Activated CD8-positive, alpha-beta memory T cell treated with anti-CD3 and anti-CD28 coated beads for 36 hours (primary cell): ENCODE measurements around the gene GNL1. TPM values are rescaled to one million over a fixed set of nuclear protein-coding genes. Genes with fewer than 3 reads are reported as not detected.

Experiments
- CTCF ChIA-PET: fragments of 350-600 bp; sonication (Branson Sonifier 250); formaldehyde crosslinking; loops from one replicate; lab custom pipeline; 2021; ENCODE audit warnings: antibody characterized with exemption; lab: Charles Lee
- POLR2A ChIA-PET: fragments of 350-600 bp; sonication (Branson Sonifier 250); formaldehyde crosslinking; loops from one replicate; lab custom pipeline; 2021; ENCODE audit warnings: antibody characterized with exemption; lab: Charles Lee
- total RNA-seq, 2 experiments: library from RNA; stranded (reverse); gene quantifications; one replicate each; pipeline ENCODE4 v1.2.3, GENCODE V29; 2021

GNL1 gene
- total RNA-seq, 2 experiments from 2014 or later: 112 to 119 TPM

DNA sequence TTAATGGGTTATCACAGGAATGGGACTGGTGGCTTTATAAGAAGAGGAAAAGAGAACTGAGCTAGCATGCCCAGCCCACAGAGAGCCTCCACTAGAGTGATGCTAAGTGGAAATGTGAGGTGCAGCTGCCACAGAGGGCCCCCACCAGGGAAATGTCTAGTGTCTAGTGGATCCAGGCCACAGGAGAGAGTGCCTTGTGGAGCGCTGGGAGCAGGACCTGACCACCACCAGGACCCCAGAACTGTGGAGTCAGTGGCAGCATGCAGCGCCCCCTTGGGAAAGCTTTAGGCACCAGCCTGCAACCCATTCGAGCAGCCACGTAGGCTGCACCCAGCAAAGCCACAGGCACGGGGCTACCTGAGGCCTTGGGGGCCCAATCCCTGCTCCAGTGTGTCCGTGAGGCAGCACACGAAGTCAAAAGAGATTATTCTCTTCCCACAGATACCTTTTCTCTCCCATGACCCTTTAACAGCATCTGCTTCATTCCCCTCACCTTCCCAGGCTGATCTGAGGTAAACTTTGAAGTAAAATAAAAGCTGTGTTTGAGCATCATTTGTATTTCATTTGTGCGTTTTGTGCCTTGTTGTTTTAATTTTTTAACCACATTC lies 62.5 kb downstream of the GNL1 start:
- CTCF ChIA-PET: interaction anchor here (0.5 to 7.9 kb wide), 11 partner anchors 10 to 120 kb away, joined by 3 to 81 read pairs (median 4); partner anchors contain the start of gene GNL1
- POLR2A ChIA-PET: interaction anchor here (0.6 to 2.1 kb wide), 8 partner anchors 9 to 63 kb away, joined by 3 to 11 read pairs (median 4); partner anchors contain the start of genes GNL1 and PRR3

DNA sequence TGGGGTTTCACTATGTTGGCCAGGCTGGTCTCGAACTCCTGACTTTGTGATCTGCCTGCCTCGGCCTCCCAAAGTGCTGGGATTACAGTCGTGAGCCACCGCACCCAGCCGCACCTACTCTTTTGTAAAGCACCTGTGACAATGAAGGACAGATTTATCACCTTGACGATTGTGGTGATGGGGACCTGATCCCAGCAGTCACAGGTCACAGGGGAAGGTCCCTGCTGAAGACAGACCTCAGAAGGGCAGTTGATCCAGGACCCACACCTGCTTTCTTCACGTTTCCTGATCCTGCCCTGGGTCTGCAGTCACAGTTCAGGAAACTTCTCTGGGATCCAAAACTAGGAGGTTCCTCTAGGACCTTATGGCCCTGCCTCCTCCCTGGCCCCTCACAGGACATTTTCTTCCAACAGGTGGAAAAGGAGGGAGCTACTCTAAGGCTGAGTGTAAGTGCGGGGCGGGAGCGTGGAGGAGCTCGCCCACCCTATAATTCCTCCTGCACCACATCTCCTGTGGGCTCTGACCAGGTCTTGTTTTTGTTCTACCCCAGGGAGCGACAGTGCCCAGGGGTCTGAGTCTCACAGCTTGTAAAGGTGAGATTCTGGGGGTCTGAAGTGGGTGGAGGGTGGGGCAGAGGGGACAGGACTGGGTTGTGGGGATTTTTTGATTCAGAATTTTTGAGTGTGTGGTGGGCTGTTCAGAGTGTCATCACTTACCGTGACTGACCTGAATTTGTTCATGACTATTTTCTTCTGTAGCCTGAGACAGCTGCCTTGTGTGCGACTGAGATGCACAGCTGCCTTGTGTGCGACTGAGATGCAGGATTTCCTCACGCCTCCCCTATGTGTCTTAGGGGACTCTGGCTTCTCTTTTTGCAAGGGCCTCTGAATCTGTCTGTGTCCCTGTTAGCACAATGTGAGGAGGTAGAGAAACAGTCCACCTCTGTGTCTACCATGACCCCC lies 64.0 kb downstream of the GNL1 start:
- ChIA-PET POLR2A (interaction anchor here (0.6 to 2.1 kb wide), 6 partner anchors 18 to 123 kb away, joined by 3 to 8 read pairs (median 4); partner anchors contain the start of genes GNL1 and PRR3), CTCF (interaction anchor here (0.6 to 7.9 kb wide), 7 partner anchors 8 to 49 kb away, joined by 3 to 81 read pairs (median 4); no protein-coding TSS in a partner anchor)

Other genes with a start within 250 kb of the GNL1 start
- gene TRIM39, start 229.6 kb downstream of the GNL1 start, total RNA-seq: 10 to 100 TPM; 18.6 to 20.6 TPM
- gene RPP21, start 211.3 kb downstream of the GNL1 start, total RNA-seq: 10 to 100 TPM; 38.2 to 42.3 TPM
- gene HLA-E, start 67.0 kb downstream of the GNL1 start, total RNA-seq: 100 to 1,000 TPM; 349 to 357 TPM
- gene PRR3, start 806 bp upstream of the GNL1 start, total RNA-seq: 10 to 100 TPM; 28.5 to 30.5 TPM
- gene ABCF1, start 15.0 kb upstream of the GNL1 start, total RNA-seq: 100 to 1,000 TPM; 128 to 132 TPM
- gene PPP1R10, start 60.8 kb upstream of the GNL1 start, total RNA-seq: 10 to 100 TPM; 92.9 to 98.7 TPM
- gene MRPS18B, start 61.4 kb upstream of the GNL1 start, total RNA-seq: 100 to 1,000 TPM; 105 to 106 TPM
- 1 to 10 TPM; 9.7 to 9.8 TPM for gene ATAT1, start 70.4 kb upstream of the GNL1 start, total RNA-seq
- 10 to 100 TPM; 28.1 to 32.4 TPM for gene C6orf136, start 90.6 kb upstream of the GNL1 start, total RNA-seq
- gene DHX16, start 116.5 kb upstream of the GNL1 start, total RNA-seq: 10 to 100 TPM; 44.0 to 46.8 TPM
- gene PPP1R18, start 130.2 kb upstream of the GNL1 start, total RNA-seq: 100 to 1,000 TPM; 146 to 149 TPM
- gene NRM, start 134.5 kb upstream of the GNL1 start, total RNA-seq: 10 to 100 TPM; 26.9 to 27.1 TPM
- gene MDC1, start 160.8 kb upstream of the GNL1 start, total RNA-seq: 10 to 100 TPM; 66.4 to 70.2 TPM
- gene TUBB, start 163.9 kb upstream of the GNL1 start, total RNA-seq: 1,000 to 10,000 TPM; 1,549 to 1,571 TPM
- 100 to 1,000 TPM; 178 to 186 TPM for gene FLOT1, start 186.2 kb upstream of the GNL1 start, total RNA-seq
- 100 to 1,000 TPM; 312 to 322 TPM for gene IER3, start 188.1 kb upstream of the GNL1 start, total RNA-seq